Stimulated activated CD4-positive, alpha-beta T cell treated with anti-CD3 and anti-CD28 coated beads, Interleukin-2, amount 100 ng/mL, for 48 hours (primary cell): ENCODE data around the gene NRL.

Experiments
- DNase-seq, 2 donors: peaks; one replicate each; pipeline ENCODE4 v3.0.0-alpha.2; 2020

Gene NRL

GRCh38 chr14:24098927-24099813 is 15.6 kb downstream of the NRL start:
- no peak for DNase-seq

GRCh38 chr14:24098229-24098926 is 16.4 kb downstream of the NRL start:
- no peak for DNase-seq

- DNase-seq, result no peak
These were observed 18.1 kb downstream of the NRL start for GRCh38 chr14:24096545-24097181.

- DNase-seq, result peak; percentile 50 to 57
These were observed 19.3 kb downstream of the NRL start for GRCh38 chr14:24095271-24096068.

GRCh38 chr14:24094841-24095270 is 19.9 kb downstream of the NRL start:
- no peak for DNase-seq

GRCh38 chr14:24093901-24094840 is 20.6 kb downstream of the NRL start, which contains the start of gene PCK2:
PCK2 (plus strand) TSS chr14:24094311; CDS start chr14:24094406, 95 bp downstream.
- DNase-seq, result peak; percentile 83 to 86

- no peak for DNase-seq
These were observed 21.4 kb downstream of the NRL start for GRCh38 chr14:24093207-24093900.

- DNase-seq, result no peak
These were observed 22.1 kb downstream of the NRL start for GRCh38 chr14:24092505-24093206.

- DNase-seq, result no peak
These were observed 22.6 kb downstream of the NRL start for GRCh38 chr14:24092110-24092504.

- DNase-seq, result no peak
These were observed 24.9 kb downstream of the NRL start for GRCh38 chr14:24089890-24090289.

GRCh38 chr14:24088095-24088494 is 26.7 kb downstream of the NRL start:
- no peak for DNase-seq

- DNase-seq, result no peak
These were observed 27.7 kb downstream of the NRL start for GRCh38 chr14:24087004-24087403.

- DNase-seq, result no peak
These were observed 28.4 kb downstream of the NRL start for GRCh38 chr14:24086193-24086955.

GRCh38 chr14:24085215-24085614 is 29.5 kb downstream of the NRL start:
- DNase-seq, result no peak

- no peak for DNase-seq
These were observed 30.3 kb downstream of the NRL start for GRCh38 chr14:24084440-24084839.

GRCh38 chr14:24083462-24083861 is 31.3 kb downstream of the NRL start:
- no peak for DNase-seq

GRCh38 chr14:24082411-24083080 is 32.2 kb downstream of the NRL start:
- no peak for DNase-seq

GRCh38 chr14:24081739-24082211 is 33.0 kb downstream of the NRL start:
- DNase-seq, result no peak
